ENCODE results near the gene MARCHF6.

The MARCHF6 gene

GRCh38 chr5:10387690-10388089 is 34.2 kb downstream of the MARCHF6 start:
- DNase-seq: peak; percentile 73

- DNase-seq: no peak
Measured at GRCh38 chr5:10391130-10391529, 37.6 kb downstream of the MARCHF6 start.

- peak; percentile 23 for DNase-seq
Measured at GRCh38 chr5:10392567-10393328, 39.3 kb downstream of the MARCHF6 start.

GRCh38 chr5:10393491-10393890 is 40.0 kb downstream of the MARCHF6 start:
- DNase-seq: peak; percentile 47

GRCh38 chr5:10396552-10396951 is 43.1 kb downstream of the MARCHF6 start:
- no peak for DNase-seq

GRCh38 chr5:10399839-10400238 is 46.3 kb downstream of the MARCHF6 start:
- DNase-seq: no peak

- no peak for DNase-seq
Measured at GRCh38 chr5:10400411-10400810, 46.9 kb downstream of the MARCHF6 start.

- peak; percentile 28 for DNase-seq
Measured at GRCh38 chr5:10400831-10401230, 47.3 kb downstream of the MARCHF6 start.

- DNase-seq: no peak
Measured at GRCh38 chr5:10401498-10401897, 48.0 kb downstream of the MARCHF6 start.

Measured in fibroblast of upper back skin (primary cell).